G401.6 (cell line): ENCODE measurements around the gene MAGEC3.
"Not testable (repeated sequence)": the region's sequence is repeated elsewhere in the genome, so short reads cannot be mapped to it uniquely, and the experiment has no call there.

Experiments used
- FAIRE-seq: peaks from 2 replicates; lab custom pipeline; 2012; peaks lifted over from hg19 to GRCh38; lab: Jason Lieb, UNC

The MAGEC3 gene

GRCh38 chrX:141838016-141838415 lies at the start of gene MAGEC3:
MAGEC3 (plus strand) TSS chrX:141838316; CDS start chrX:141838316, 0 bp downstream.
- FAIRE-seq = no peak

- no peak for FAIRE-seq
These were observed 46.3 kb upstream of the MAGEC3 start for GRCh38 chrX:141791856-141792255.

- no peak for FAIRE-seq
These were observed 26.7 kb upstream of the MAGEC3 start for GRCh38 chrX:141811438-141811837.

- FAIRE-seq = no peak
These were observed 23.8 kb upstream of the MAGEC3 start for GRCh38 chrX:141814213-141814857.

- FAIRE-seq = no peak
These were observed 22.2 kb upstream of the MAGEC3 start for GRCh38 chrX:141815904-141816303.

GRCh38 chrX:141832247-141832646 lies 5.9 kb upstream of the MAGEC3 start:
- no peak for FAIRE-seq

- FAIRE-seq = no peak
These were observed 1.7 kb downstream of the MAGEC3 start for GRCh38 chrX:141839856-141840255.

GRCh38 chrX:141857479-141857878 lies 19.4 kb downstream of the MAGEC3 start:
- FAIRE-seq = no peak

- FAIRE-seq = no peak
These were observed 41.5 kb downstream of the MAGEC3 start for GRCh38 chrX:141879616-141880015.

GRCh38 chrX:141888811-141889210 lies 50.7 kb downstream of the MAGEC3 start:
- not testable (repeated sequence) for FAIRE-seq

- no peak for FAIRE-seq
These were observed 56.6 kb downstream of the MAGEC3 start for GRCh38 chrX:141894733-141895132.

GRCh38 chrX:141897690-141898089 lies 59.6 kb downstream of the MAGEC3 start:
- no peak for FAIRE-seq

- FAIRE-seq = no peak
These were observed 64.2 kb downstream of the MAGEC3 start for GRCh38 chrX:141902366-141902765.

- FAIRE-seq = no peak
These were observed 65.5 kb downstream of the MAGEC3 start, which contains the start of gene MAGEC1 for GRCh38 chrX:141903400-141904155. MAGEC1 (plus strand) TSS chrX:141903894; CDS start chrX:141905073, 1,179 bp downstream.

- FAIRE-seq = no peak
These were observed 66.1 kb downstream of the MAGEC3 start for GRCh38 chrX:141904262-141904661.

GRCh38 chrX:141917801-141918200 lies 79.7 kb downstream of the MAGEC3 start:
- FAIRE-seq = no peak

- FAIRE-seq = no peak
These were observed 86.2 kb downstream of the MAGEC3 start for GRCh38 chrX:141924293-141924692.

GRCh38 chrX:141928432-141928831 lies 90.3 kb downstream of the MAGEC3 start:
- FAIRE-seq = no peak

- FAIRE-seq = no peak
These were observed 96.0 kb downstream of the MAGEC3 start for GRCh38 chrX:141934059-141934641.

GRCh38 chrX:141935645-141936044 lies 97.5 kb downstream of the MAGEC3 start:
- no peak for FAIRE-seq

- no peak for FAIRE-seq
These were observed 98.0 kb downstream of the MAGEC3 start for GRCh38 chrX:141936080-141936479.

- FAIRE-seq = no peak
These were observed 103.1 kb downstream of the MAGEC3 start for GRCh38 chrX:141941234-141941633.

GRCh38 chrX:141945426-141945825 lies 107.3 kb downstream of the MAGEC3 start:
- FAIRE-seq = no peak
